OCI-LY3 (cell line): ENCODE data around the gene SORCS3.

Source experiments
- H2AFZ ChIP-seq: fragments of 200-600, 300-600 bp; shearing (Covaris generic); 2 replicates; pipeline ENCODE4 v1.6.0; 2014; ENCODE audit warnings: antibody characterized with exemption, low read depth, low read length
- H3K27ac ChIP-seq: fragments of 200-600, 300-600 bp; sonication (generic); 2 replicates; pipeline ENCODE4 v1.5.1; 2014; ENCODE audit warnings: mild to moderate bottlenecking, low read length, moderate library complexity, mixed read lengths
- H3K27me3 ChIP-seq: fragments of 200-600, 300-600 bp; sonication (generic); 2 replicates; pipeline ENCODE4 v1.6.1; 2014; ENCODE audit warnings: low read depth, low read length, mixed read lengths
- H3K36me3 ChIP-seq: fragments of 200-600, 300-600 bp; sonication (generic); replicated peaks from 2 replicates; pipeline ENCODE3; 2014; ENCODE audit warnings: low read depth, low read length, mixed read lengths
- H3K4me1 ChIP-seq: fragments of 300-600, 200-600 bp; sonication (generic); 2 replicates; pipeline ENCODE4 v1.6.1; 2014; ENCODE audit warnings: low read length, mixed read lengths
- H3K4me2 ChIP-seq: fragments of 200-600, 300-600 bp; sonication (generic); 2 replicates; pipeline ENCODE4 v1.6.1; 2014; ENCODE audit warnings: low read length, mixed read lengths
- H3K4me3 ChIP-seq: fragments of 300-600, 200-600 bp; sonication (generic); 2 replicates; pipeline ENCODE4 v1.5.1; 2014; ENCODE audit warnings: antibody characterized with exemption, mild to moderate bottlenecking, low read length, moderate library complexity
- H3K79me2 ChIP-seq: fragments of 300-600, 200-600 bp; shearing (Covaris generic); 2 replicates; pipeline ENCODE4 v1.6.1; 2014; ENCODE audit warnings: mild to moderate bottlenecking, low read length, mixed read lengths
- H3K9ac ChIP-seq: fragments of 300-600, 200-600 bp; shearing (Covaris generic); 2 replicates; pipeline ENCODE4 v1.6.0; 2014; ENCODE audit warnings: mild to moderate bottlenecking, low read length, moderate library complexity
- H3K9me3 ChIP-seq: fragments of 200-600, 300-600 bp; shearing (Covaris generic); 2 replicates; pipeline ENCODE4 v1.6.1; 2014; ENCODE audit warnings: low read length, mixed read lengths; ENCODE audit not compliant: insufficient read depth
- H4K20me1 ChIP-seq: fragments of 200-600, 300-600 bp; sonication (generic); 2 replicates; pipeline ENCODE4 v1.6.1; 2016; ENCODE audit warnings: low read length, mixed read lengths; ENCODE audit not compliant: insufficient read depth
- CTCF ChIP-seq: fragments of 200-600, 300-600 bp; sonication (generic); IDR thresholded peaks from 2 replicates; pipeline ENCODE4 v1.5.1; 2014; ENCODE audit warnings: antibody characterized with exemption, low read length, low read depth
- EZH2phosphoT487 ChIP-seq: fragments of 200-600 bp; shearing (Covaris generic); IDR thresholded peaks from 2 replicates; pipeline ENCODE4 v1.6.1; 2018; ENCODE audit warnings: antibody characterized with exemption, mixed run types, low read depth

SORCS3 gene

GRCh38 chr10:105041956-105042355 lies 400.9 kb downstream of the SORCS3 start:
- no peak overlapping the region for H2AFZ ChIP-seq
- TF ChIP-seq EZH2phosphoT487 (no peak), CTCF (no peak)
- H3K36me3 ChIP-seq, result no peaks in the 10 kb centered on the region
- no peaks in the 10 kb centered on the region for H3K9me3 ChIP-seq
- H3K9ac ChIP-seq, result no peak overlapping the region
- H3K27me3 ChIP-seq, result no peaks in the 10 kb centered on the region
- no peaks in the 10 kb centered on the region for H3K79me2 ChIP-seq
- H4K20me1 ChIP-seq, result no peaks in the 10 kb centered on the region
- no peaks in the 10 kb centered on the region for H3K4me1 ChIP-seq
- H3K4me3 ChIP-seq, result no peak overlapping the region
- no peak overlapping the region for H3K4me2 ChIP-seq
- no peak overlapping the region for H3K27ac ChIP-seq

GRCh38 chr10:105042906-105043552 lies 401.9 kb downstream of the SORCS3 start:
- Histone ChIP-seq H3K36me3 (no peaks in the 10 kb centered on the region), H3K4me2 (no peak overlapping the region)
- TF ChIP-seq CTCF (no peak), EZH2phosphoT487 (no peak)

GRCh38 chr10:105044902-105045301 lies 403.8 kb downstream of the SORCS3 start:
- Histone ChIP-seq H3K4me2 (no peak overlapping the region), H3K4me3 (no peak overlapping the region), H3K79me2 (no peaks in the 10 kb centered on the region), H3K27ac (no peak overlapping the region), H3K9me3 (no peaks in the 10 kb centered on the region), H3K36me3 (no peaks in the 10 kb centered on the region), H3K27me3 (no peaks in the 10 kb centered on the region), H2AFZ (no peak overlapping the region), H3K4me1 (no peaks in the 10 kb centered on the region), H4K20me1 (no peaks in the 10 kb centered on the region), H3K9ac (no peak overlapping the region)
- no peak for TF ChIP-seq EZH2phosphoT487
- TF ChIP-seq CTCF, result no peak

More at GRCh38 chr10:105042906-105043552, 401.9 kb downstream of the SORCS3 start:
- Histone ChIP-seq H3K27me3 (no peaks in the 10 kb centered on the region), H3K27ac (no peak overlapping the region), H3K4me1 (no peaks in the 10 kb centered on the region), H3K4me3 (no peak overlapping the region), H2AFZ (no peak overlapping the region), H4K20me1 (no peaks in the 10 kb centered on the region), H3K79me2 (no peaks in the 10 kb centered on the region), H3K9me3 (no peaks in the 10 kb centered on the region), H3K9ac (no peak overlapping the region)

- no peaks in the 10 kb centered on the region for H3K36me3 ChIP-seq
- no peak overlapping the region for H3K4me2 ChIP-seq
- no peak overlapping the region for H3K9ac ChIP-seq
Measured at GRCh38 chr10:105056413-105056812, 415.3 kb downstream of the SORCS3 start.

More at GRCh38 chr10:105056413-105056812, 415.3 kb downstream of the SORCS3 start:
- Histone ChIP-seq H2AFZ (no peak overlapping the region), H3K4me1 (no peaks in the 10 kb centered on the region), H4K20me1 (no peaks in the 10 kb centered on the region), H3K79me2 (no peaks in the 10 kb centered on the region), H3K27ac (no peak overlapping the region), H3K4me3 (no peak overlapping the region), H3K9me3 (no peaks in the 10 kb centered on the region), H3K27me3 (no peaks in the 10 kb centered on the region)
- no peak for TF ChIP-seq EZH2phosphoT487
- no peak for TF ChIP-seq CTCF
